ENCODE measurements around the gene GATB. TPM values are rescaled to one million over a fixed set of nuclear protein-coding genes. Genes with fewer than 3 reads are reported as not detected.

GATB gene
- total and polyA plus RNA-seq, 2 experiments from 2014 or later, result 17.7 to 18.9 TPM

- Histone ChIP-seq H3K79me2 (replicated peaks; ENCODE audit: insufficient read depth) (peaks cover 3% of the 10 kb centered on the region), H3K4me1 (ENCODE audit: insufficient read depth) (no peaks in the 10 kb centered on the region), H3K9me2 (ENCODE audit: insufficient read depth) (no peaks in the 10 kb centered on the region; the same call in 1 of the 2 replicates), H3K27me3 (ENCODE audit: insufficient read depth) (no peaks in the 10 kb centered on the region), H3F3A (replicated peaks; ENCODE audit: low read depth) (no peaks in the 10 kb centered on the region), H3K4me2 (no peak overlapping the region), H3K4me3 (no peak overlapping the region), H4K20me1 (replicated peaks; ENCODE audit: insufficient read depth) (peaks cover 3% of the 10 kb centered on the region; the same call in 1 of the 2 replicates), H3K36me3 (ENCODE audit: insufficient read depth) (peaks cover 19% of the 10 kb centered on the region), H2AFZ (no peak overlapping the region), H3K27ac (ENCODE audit: low read depth) (no peak overlapping the region)
- peaks cover 28% of the 10 kb centered on the region for H3K36me3 Mint-ChIP-seq (ENCODE audit: low read depth)
- no peak overlapping the region for H3K4me3 Mint-ChIP-seq
- no peak for DNase-seq (ENCODE audit: low spot score)
- H3K4me1 Mint-ChIP-seq, result no peaks in the 10 kb centered on the region
- H3K27me3 Mint-ChIP-seq (ENCODE audit: insufficient read depth, low read depth, poor library complexity), result no peaks in the 10 kb centered on the region
- H3K9me3 Mint-ChIP-seq, result no peaks in the 10 kb centered on the region
- no peak for ATAC-seq
- no peak overlapping the region for H3K27ac Mint-ChIP-seq
- TF ChIP-seq ETS1 (IDR thresholded peaks at IDR 0.05) (no peak), ZNF114 (CRISPR knock-in tag; IDR thresholded peaks at IDR 0.05) (no peak), JUNB (IDR thresholded peaks at IDR 0.05; ENCODE audit: unreplicated experiment) (no peak), REST (IDR thresholded peaks at IDR 0.05; ENCODE audit: unreplicated experiment) (no peak), ZNF462 (CRISPR knock-in tag; IDR thresholded peaks at IDR 0.05) (no peak), EZH2 (IDR thresholded peaks at IDR 0.05; ENCODE audit: low read depth, unreplicated experiment) (no peak), NANOG (IDR thresholded peaks at IDR 0.05; ENCODE audit: borderline replicate concordance) (no peak), CTCF (conservative IDR thresholded peaks at IDR 0.05; ENCODE audit: low read depth in 2 of 2) (no peak), EZH2phosphoT487 (IDR thresholded peaks at IDR 0.05; ENCODE audit: unreplicated experiment) (no peak), STAT1 (IDR thresholded peaks at IDR 0.05; ENCODE audit: unreplicated experiment) (no peak), CREB1 (CRISPR knock-in tag; IDR thresholded peaks at IDR 0.05; ENCODE audit: low read depth) (no peak), POLR2AphosphoS5 (IDR thresholded peaks at IDR 0.05; ENCODE audit: low read depth) (no peak), ZNF331 (CRISPR knock-in tag; IDR thresholded peaks at IDR 0.05; ENCODE audit: low read depth) (no peak)
Observed at GRCh38 chr4:151657896-151658295, 102.9 kb downstream of the GATB start.
